PC-9 (cell line): Measurements from ENCODE around the gene CES2. TPM values are rescaled to one million over a fixed set of nuclear protein-coding genes. Genes with fewer than 3 reads are reported as not detected.

Experiments used
- BruUV-seq: library from RNA; stranded (reverse); fragments of 400-500 nt; replicated peaks from 2 replicates; lab custom pipeline; 2021; lab: Mats Ljungman, UMichigan
- CTCF ChIA-PET: fragments of 300-600 bp; sonication (Branson Sonifier 250); formaldehyde crosslinking; loops from one replicate; lab custom pipeline; 2022; ENCODE audit warnings: antibody characterized with exemption; lab: Charles Lee
- POLR2A ChIA-PET: fragments of 300-600 bp; sonication (Branson Sonifier 250); formaldehyde crosslinking; loops from one replicate; lab custom pipeline; 2022; ENCODE audit warnings: antibody characterized with exemption; ENCODE audit not compliant: unreplicated experiment; lab: Charles Lee
- DNase-seq, 2 experiments: peaks; one replicate each; pipeline versions ENCODE4 v3.0.0 to v3.0.0-alpha.2; 2015 to 2022; ENCODE audit warnings: mixed read lengths in 1 of 2
- H2AFZ ChIP-seq: fragments of 200-600 bp; sonication (generic); 2 replicates; pipeline ENCODE4 v1.8.1; 2017; ENCODE audit warnings: antibody characterized with exemption
- H3F3A ChIP-seq: fragments of 200-600 bp; sonication (generic); 2 replicates; pipeline ENCODE4 v1.8.1; 2017; ENCODE audit warnings: antibody characterized with exemption, mild to moderate bottlenecking, low read depth; ENCODE audit not compliant: insufficient read depth
- H3K27ac ChIP-seq: fragments of 200-600 bp; sonication (generic); 2 replicates; pipeline ENCODE4 v1.6.1; 2016; ENCODE audit warnings: mixed run types
- H3K27me3 ChIP-seq: fragments of 200-600 bp; sonication (generic); 2 replicates; pipeline ENCODE4 v1.6.1; 2016; ENCODE audit warnings: low read depth, mixed run types; ENCODE audit not compliant: insufficient read depth
- H3K36me3 ChIP-seq: fragments of 200-600 bp; sonication (generic); 2 replicates; pipeline ENCODE4 v1.6.1; 2016; ENCODE audit warnings: low read depth, mixed run types
- H3K4me1 ChIP-seq: fragments of 200-600 bp; sonication (generic); replicated peaks from 2 replicates; pipeline ENCODE4 v1.6.1; 2016; ENCODE audit warnings: mixed run types; ENCODE audit not compliant: insufficient read depth
- H3K4me2 ChIP-seq: fragments of 200-600 bp; sonication (generic); 2 replicates; pipeline ENCODE4 v1.6.1; 2017; ENCODE audit warnings: mixed run types
- H3K4me3 ChIP-seq: fragments of 200-600 bp; sonication (generic); 2 replicates; pipeline ENCODE4 v1.6.1; 2016; ENCODE audit warnings: mixed run types
- H3K79me2 ChIP-seq: fragments of 200-600 bp; sonication (generic); 2 replicates; pipeline ENCODE4 v1.6.1; 2017; ENCODE audit warnings: low read depth, mixed run types
- H3K9me2 ChIP-seq: fragments of 200-600 bp; sonication (generic); 2 replicates; pipeline ENCODE4 v1.8.1; 2017; ENCODE audit warnings: mild to moderate bottlenecking; ENCODE audit not compliant: insufficient read depth
- H3K9me3 ChIP-seq: fragments of 200-600 bp; sonication (generic); 2 replicates; pipeline ENCODE4 v1.8.1; 2016; ENCODE audit warnings: low read depth; ENCODE audit not compliant: insufficient read depth
- H4K20me1 ChIP-seq: fragments of 200-600 bp; sonication (generic); 2 replicates; pipeline ENCODE4 v1.8.1; 2017; ENCODE audit not compliant: insufficient read depth
- CTCF ChIP-seq: fragments of 200-600 bp; sonication (generic); conservative IDR thresholded peaks from 2 replicates; pipeline ENCODE4 v1.6.1; 2017; ENCODE audit warnings: mixed run types, antibody characterized with exemption, mild to moderate bottlenecking, moderate library complexity
- EZH2 ChIP-seq: fragments of 200-600 bp; sonication (generic); IDR thresholded peaks from 2 replicates; pipeline ENCODE4 v1.8.0; 2017; ENCODE audit warnings: antibody characterized with exemption, low read depth
- intact Hi-C: fragments of 100-400 bp; cut with micrococcal nuclease; formaldehyde crosslinking; loops from one replicate; pipeline ENCODE4 v1.10.0; 2022; ENCODE audit not compliant: unreplicated experiment
- total RNA-seq: library from RNA; stranded (reverse); gene quantifications from 2 replicates; pipeline ENCODE4 v1.2.3, GENCODE V29; 2021

Gene CES2
- total RNA-seq, 1 experiment from 2014 or later, result 32.8 TPM

GRCh38 chr16:66898207-66898606 lies 37.1 kb upstream of the CES2 start:
- CTCF ChIA-PET, result interaction anchor here (0.7 to 0.8 kb wide), 2 partner anchors 13 to 46 kb away, joined by 3 to 7 read pairs; no protein-coding TSS in a partner anchor
- TF ChIP-seq CTCF, result no peak
- no peak for TF ChIP-seq EZH2
- Histone ChIP-seq H3K4me2 (no peak overlapping the region), H3K36me3 (no peaks in the 10 kb centered on the region), H3K4me1 (peaks cover 35% of the 10 kb centered on the region), H3K27me3 (no peaks in the 10 kb centered on the region), H3F3A (peaks cover 21% of the 10 kb centered on the region; the same call in 1 of the 2 replicates), H3K9me2 (no peaks in the 10 kb centered on the region), H2AFZ (no peak overlapping the region), H3K4me3 (no peak overlapping the region), H3K27ac (no peak overlapping the region), H3K79me2 (no peaks in the 10 kb centered on the region), H3K9me3 (no peaks in the 10 kb centered on the region), H4K20me1 (no peaks in the 10 kb centered on the region)
- intact Hi-C loops, result loop anchor here (10.0 kb wide), 1 partner anchor 567 kb away; no protein-coding TSS in a partner anchor
- DNase-seq, result peak; percentile 41 to 50
- no TSS peak for BruUV-seq
- POLR2A ChIA-PET, result no interaction called here

GRCh38 chr16:66898933-66899309 lies 36.4 kb upstream of the CES2 start:
- no TSS peak for BruUV-seq
- no peaks in the 10 kb centered on the region for H3K36me3 ChIP-seq
- H3K79me2 ChIP-seq, result no peaks in the 10 kb centered on the region
- POLR2A ChIA-PET, result no interaction called here
- no peak overlapping the region for H3K4me3 ChIP-seq
- TF ChIP-seq EZH2 (no peak), CTCF (no peak)
- H3F3A ChIP-seq, result peaks cover 21% of the 10 kb centered on the region; the same call in 1 of the 2 replicates
- no peak overlapping the region for H3K27ac ChIP-seq
- H3K9me2 ChIP-seq, result no peaks in the 10 kb centered on the region
- no peak overlapping the region for H2AFZ ChIP-seq
- H3K4me2 ChIP-seq, result no peak overlapping the region
- no peak for DNase-seq
- no peaks in the 10 kb centered on the region for H3K27me3 ChIP-seq
- H4K20me1 ChIP-seq, result no peaks in the 10 kb centered on the region
- H3K9me3 ChIP-seq, result no peaks in the 10 kb centered on the region
- intact Hi-C loops, result loop anchor here (1.0 to 10.0 kb wide), 2 partner anchors 28 to 566 kb away; no protein-coding TSS in a partner anchor
- CTCF ChIA-PET, result interaction anchor here (0.8 kb wide), 1 partner anchor 45 kb away, joined by 7 read pairs; no protein-coding TSS in a partner anchor
- H3K4me1 ChIP-seq, result peaks cover 35% of the 10 kb centered on the region

GRCh38 chr16:66899310-66899944 lies 35.9 kb upstream of the CES2 start:
- Histone ChIP-seq H3K9me2 (no peaks in the 10 kb centered on the region), H3F3A (peaks cover 17% of the 10 kb centered on the region; the same call in 1 of the 2 replicates), H3K9me3 (no peaks in the 10 kb centered on the region), H3K4me2 (peak overlapping the region; percentile 61), H3K27ac (peak overlapping the region; percentile 50), H3K36me3 (no peaks in the 10 kb centered on the region), H4K20me1 (no peaks in the 10 kb centered on the region), H3K79me2 (no peaks in the 10 kb centered on the region), H2AFZ (no peak overlapping the region), H3K4me1 (peaks cover 35% of the 10 kb centered on the region), H3K4me3 (no peak overlapping the region), H3K27me3 (no peaks in the 10 kb centered on the region)
- DNase-seq, result no peak
- ChIA-PET CTCF (no interaction called here), POLR2A (no interaction called here)
- no peak for TF ChIP-seq EZH2
- no peak for TF ChIP-seq CTCF
- intact Hi-C loops, result loop anchor here (1.0 to 10.0 kb wide), 2 partner anchors 28 to 565 kb away; no protein-coding TSS in a partner anchor
- no TSS peak for BruUV-seq
